NCI-H2171 (cell line): ENCODE results near the gene HAO1.
"Not testable (repeated sequence)": the region's sequence is repeated elsewhere in the genome, so short reads cannot be mapped to it uniquely, and the experiment has no call there.

Experiments
- DNase-seq: peaks from one replicate; lab custom pipeline; 2025; lab: John Stamatoyannopoulos, UW

Gene HAO1

GRCh38 chr20:7855545-7855944, 84.7 kb downstream of the HAO1 start:
- no peak for DNase-seq

- no peak for DNase-seq
Measured at GRCh38 chr20:7853493-7853892, 86.8 kb downstream of the HAO1 start.

DNA sequence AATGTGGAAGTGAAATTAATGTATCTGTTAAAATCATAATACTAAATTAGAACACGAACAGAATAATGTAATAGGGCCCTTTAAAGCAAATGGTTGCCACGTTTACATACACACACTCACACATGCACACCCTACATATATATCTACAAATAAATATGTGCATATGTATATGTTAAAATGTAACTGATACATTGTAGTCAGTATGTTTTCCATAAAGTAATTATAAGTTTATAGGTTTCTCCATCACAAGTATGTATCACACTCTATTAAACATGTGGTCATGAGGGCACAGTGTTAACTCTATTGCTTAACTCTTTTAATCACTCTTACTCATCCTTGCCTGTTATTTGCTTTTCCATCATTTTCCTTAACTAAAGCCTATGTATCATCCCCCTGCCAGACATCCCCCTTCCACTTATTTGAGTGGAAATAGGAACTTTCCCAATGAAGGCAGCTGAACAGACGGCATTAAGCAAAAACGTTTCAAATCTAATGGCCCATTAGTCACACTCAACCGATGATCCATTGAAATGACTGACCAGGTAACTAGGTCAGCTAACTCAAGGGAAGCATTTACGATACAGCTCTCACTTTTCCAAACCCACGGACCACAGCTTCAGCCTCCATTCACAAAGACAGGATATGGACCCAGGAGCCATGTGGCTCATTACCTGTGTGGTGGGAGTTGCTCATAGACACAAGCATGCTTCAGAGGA, 89.3 kb downstream of the HAO1 start:
- no peak for DNase-seq

DNA sequence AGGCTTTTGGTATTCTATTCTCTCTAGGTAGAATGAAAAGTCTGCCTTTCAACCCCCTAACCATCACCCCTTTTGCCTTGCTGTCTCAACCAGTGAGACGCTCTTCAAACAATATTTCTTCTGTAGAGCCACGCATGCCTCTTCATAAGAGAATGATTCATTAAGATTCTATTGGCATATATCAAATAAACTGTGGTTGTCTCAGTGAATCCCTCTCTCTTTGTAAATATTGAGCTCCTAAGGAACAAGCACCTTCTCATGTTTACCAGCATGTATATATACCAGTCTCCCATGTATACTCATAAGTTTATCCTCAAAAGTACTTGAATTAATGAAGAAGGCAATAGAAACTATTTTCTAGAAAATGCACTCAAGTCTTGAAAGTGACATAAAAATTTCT, 90.6 kb downstream of the HAO1 start:
- no peak for DNase-seq

GRCh38 chr20:7848351-7848750, 91.9 kb downstream of the HAO1 start:
- DNase-seq = no peak

GRCh38 chr20:7843613-7844012, 96.6 kb downstream of the HAO1 start:
- DNase-seq = no peak

DNA sequence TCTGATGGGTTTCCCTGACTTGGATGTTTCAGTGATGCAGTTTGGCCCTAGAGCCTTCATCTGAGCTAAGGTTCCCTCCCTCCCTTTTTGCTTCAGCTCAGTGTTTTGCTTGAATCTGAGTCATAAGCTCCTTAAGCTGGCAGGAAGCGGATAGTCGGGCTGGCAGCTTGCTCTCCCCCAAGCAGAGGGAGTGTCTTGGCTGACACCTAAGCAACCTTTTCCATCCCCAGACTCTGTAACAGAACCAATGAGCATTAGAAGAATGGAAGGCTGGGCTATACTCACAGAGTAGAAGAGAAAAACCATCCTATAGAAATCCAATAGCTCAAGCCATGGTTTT, 98.3 kb downstream of the HAO1 start:
- DNase-seq = no peak

DNA sequence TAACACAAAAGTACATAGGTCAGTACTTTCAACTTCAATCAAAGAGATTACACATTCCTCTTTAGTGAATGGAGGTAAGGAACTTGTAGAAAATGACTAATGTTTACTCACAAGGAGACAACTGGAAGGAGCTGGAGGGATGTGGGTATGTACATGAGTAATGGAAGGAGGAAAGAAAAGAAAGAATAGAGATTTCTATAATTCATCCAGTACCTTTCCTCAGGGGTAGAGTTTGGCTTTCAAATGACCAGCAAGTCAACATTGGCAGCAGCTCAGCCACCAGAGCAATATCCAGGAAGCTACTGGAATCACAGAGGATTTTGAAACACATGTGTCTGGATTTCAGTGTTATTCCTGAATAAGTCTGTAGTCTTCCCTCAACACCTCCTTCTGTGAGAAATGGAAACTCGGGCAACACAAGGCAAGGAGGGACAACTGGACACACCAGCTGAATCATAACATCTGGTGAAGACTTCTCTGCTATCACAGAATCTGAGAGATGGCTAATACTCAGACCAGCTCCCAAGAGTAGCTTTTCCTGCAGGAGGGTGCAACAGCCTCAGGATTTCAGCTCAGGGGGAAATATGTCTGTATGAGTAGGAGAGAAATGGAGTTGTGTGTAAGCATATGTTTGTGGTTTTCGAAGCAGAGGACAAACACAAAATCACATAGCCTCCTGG, 98.8 kb downstream of the HAO1 start:
- DNase-seq = no peak

DNA sequence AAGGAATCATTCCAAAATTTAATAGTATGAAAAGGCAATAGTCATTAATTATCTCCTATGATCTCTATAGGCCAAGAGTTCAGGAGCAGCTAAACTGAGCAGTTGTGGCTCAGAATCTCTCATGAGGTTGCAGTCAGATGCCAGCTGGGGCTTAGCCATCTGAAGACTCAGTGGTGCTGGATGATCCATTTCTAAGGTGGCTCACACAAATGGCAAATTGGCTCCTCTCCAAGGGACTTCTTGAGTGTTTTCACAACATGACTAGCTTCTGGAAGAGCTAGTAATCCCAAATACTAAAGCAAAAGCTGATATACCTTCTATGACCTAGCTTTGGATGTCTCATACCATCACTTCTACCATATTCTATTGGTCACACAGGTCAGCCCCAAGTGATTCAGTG, 104.2 kb downstream of the HAO1 start:
- no peak for DNase-seq

DNA sequence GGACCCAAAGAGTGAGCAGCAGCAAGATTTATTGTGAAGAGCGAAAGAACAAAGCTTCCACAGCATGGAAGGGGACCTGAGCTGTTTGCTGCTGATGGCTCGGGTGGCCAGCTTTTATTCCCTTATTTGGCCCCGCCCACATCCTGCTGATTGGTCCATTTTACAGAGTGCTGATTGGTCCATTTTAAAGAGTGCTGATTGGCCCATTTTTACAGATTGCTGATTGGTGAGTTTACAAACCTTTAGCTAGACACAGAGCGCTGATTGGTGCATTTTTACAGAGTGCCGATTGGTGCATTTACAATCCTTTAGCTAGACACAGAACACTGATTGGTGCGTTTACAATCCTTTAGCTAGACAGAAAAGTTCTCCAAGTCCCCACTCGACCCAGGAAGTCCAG, 105.8 kb downstream of the HAO1 start:
- not testable (repeated sequence) for DNase-seq
